ENCODE results near the gene SPEN.

DNA sequence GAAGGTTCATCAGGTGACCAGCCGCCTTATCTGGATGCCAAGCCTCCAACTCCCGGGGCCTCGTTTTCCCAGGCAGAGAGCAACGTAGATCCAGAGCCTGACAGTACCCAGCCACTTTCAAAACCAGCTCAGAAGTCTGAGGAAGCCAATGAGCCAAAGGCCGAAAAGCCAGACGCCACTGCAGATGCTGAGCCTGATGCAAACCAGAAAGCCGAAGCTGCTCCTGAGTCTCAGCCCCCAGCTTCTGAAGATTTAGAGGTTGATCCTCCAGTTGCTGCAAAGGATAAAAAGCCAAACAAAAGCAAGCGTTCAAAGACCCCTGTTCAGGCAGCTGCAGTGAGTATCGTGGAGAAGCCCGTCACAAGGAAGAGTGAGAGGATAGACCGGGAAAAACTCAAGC is 83.9 kb downstream of the SPEN start:
- TF ChIP-seq CTCF (IDR thresholded peaks at IDR 0.05) (no peak), POLR2A (IDR thresholded peaks at IDR 0.05) (no peak)

Measured in uterus (tissue), 2 donors.